H1 (cell line): ENCODE data around the gene NTN1.

Source experiments
- CHD2 ChIP-seq: IDR thresholded peaks from 2 replicates; pipeline ENCODE4 v1.6.1; 2012; ENCODE audit warnings: low read length, improper control_type of control experiment
- POLR2AphosphoS5 ChIP-seq: IDR thresholded peaks from 2 replicates; pipeline ENCODE4 v1.6.1; 2011; ENCODE audit warnings: low read depth, low read length
- RFX5 ChIP-seq: IDR thresholded peaks from 2 replicates; pipeline ENCODE4 v1.6.1; 2011; ENCODE audit warnings: low read depth, low read length, improper control_type of control experiment, borderline replicate concordance
- RNF2 ChIP-seq: fragments of 200-900, 300-1000 bp; sonication (generic); IDR thresholded peaks from 2 replicates; pipeline ENCODE4 v1.7.1; 2016; ENCODE audit warnings: borderline replicate concordance, low read depth, mild to moderate bottlenecking, antibody characterized with exemption, low read length; ENCODE audit not compliant: poor library complexity, severe bottlenecking; ENCODE audit errors: missing control alignments
- TF ChIP-seq, protein P1 (sequence below), 3 experiments: IDR thresholded peaks; 1 replicate in 2 of 3; 2 replicates in 1 of 3; pipeline versions ENCODE4 v1.5.1 to v1.6.1; 2011; ENCODE audit warnings: low read length in 3 of 3, mild to moderate bottlenecking in 3 of 3, inconsistent platforms in 2 of 3, low read depth in 1 of 3, moderate library complexity in 1 of 3; ENCODE audit not compliant: insufficient read depth in 1 of 3; ENCODE audit errors: control extremely low read depth in 1 of 3

DNA sequence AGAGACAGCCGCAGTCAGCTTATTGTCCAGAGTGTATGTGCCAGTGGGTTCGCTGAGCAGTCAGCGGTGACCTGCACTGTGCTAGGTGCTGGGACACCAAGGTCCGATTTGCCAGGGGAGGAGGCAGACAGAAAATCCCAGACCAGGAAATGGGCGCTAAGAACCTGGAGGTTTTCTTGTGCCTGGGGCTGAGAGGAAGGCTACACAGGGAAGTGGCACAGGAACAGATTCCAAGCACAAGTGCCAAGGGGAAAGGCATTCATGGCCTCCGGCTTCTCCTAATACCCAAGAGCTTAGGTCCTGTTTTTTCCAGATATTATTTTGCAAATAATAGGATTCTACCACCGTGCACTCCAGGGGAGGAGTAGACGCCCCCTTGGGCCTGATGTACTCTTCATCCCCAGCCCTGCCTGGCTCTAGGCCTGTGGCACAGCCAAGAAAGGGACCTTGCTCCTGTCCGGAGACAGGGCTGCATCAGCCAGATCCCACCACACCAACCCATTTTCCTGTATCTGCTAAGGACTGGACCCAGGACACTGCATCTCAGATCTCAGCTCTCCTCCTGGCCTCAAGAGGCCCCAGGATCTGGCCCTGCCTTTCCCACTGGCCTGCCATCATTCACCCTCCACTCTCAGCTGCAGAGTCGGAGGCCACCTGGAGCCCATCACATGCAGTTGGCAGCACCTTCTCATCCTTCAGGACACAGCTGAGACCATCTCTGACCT is 187.2 kb downstream of the NTN1 start:
- TF ChIP-seq CHD2 (no peak), RNF2 (no peak), RFX5 (no peak), POLR2AphosphoS5 (no peak)
- TF ChIP-seq, protein P1, sequence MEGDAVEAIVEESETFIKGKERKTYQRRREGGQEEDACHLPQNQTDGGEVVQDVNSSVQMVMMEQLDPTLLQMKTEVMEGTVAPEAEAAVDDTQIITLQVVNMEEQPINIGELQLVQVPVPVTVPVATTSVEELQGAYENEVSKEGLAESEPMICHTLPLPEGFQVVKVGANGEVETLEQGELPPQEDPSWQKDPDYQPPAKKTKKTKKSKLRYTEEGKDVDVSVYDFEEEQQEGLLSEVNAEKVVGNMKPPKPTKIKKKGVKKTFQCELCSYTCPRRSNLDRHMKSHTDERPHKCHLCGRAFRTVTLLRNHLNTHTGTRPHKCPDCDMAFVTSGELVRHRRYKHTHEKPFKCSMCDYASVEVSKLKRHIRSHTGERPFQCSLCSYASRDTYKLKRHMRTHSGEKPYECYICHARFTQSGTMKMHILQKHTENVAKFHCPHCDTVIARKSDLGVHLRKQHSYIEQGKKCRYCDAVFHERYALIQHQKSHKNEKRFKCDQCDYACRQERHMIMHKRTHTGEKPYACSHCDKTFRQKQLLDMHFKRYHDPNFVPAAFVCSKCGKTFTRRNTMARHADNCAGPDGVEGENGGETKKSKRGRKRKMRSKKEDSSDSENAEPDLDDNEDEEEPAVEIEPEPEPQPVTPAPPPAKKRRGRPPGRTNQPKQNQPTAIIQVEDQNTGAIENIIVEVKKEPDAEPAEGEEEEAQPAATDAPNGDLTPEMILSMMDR (IDR thresholded peaks at IDR 0.05; ENCODE audit: control extremely low read depth in 1 of 3, insufficient read depth in 1 of 3, low read depth in 1 of 3, low read length in 3 of 3), result no peak
